GM12874 (cell line): ENCODE measurements around the gene HOMER2.

ENCODE experiments used
- CTCF ChIP-seq: IDR thresholded peaks from 2 replicates; pipeline ENCODE4 v1.5.1; 2011; ENCODE audit warnings: low read depth, mild to moderate bottlenecking, control low read depth, low read length, moderate library complexity; ENCODE audit not compliant: insufficient read depth

The HOMER2 gene

DNA sequence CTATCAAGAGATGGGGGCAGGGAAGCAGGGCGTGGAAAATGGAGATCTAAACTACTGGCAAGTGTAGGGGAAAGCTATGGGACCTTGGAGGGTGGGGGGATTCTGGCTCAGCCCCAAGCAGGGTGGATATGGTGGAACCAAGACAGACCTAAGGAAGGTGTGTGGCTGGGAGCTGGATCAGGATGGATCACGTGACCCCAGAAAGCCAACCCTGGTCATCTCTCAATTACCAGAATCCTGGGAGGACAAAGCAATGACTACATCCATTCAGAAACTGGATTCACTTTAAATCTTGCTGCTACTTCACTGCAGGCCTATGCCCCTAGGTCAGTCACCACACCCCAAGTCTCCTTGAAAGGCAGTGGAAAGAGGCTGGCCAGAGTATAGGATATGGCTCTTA is 74.7 kb downstream of the HOMER2 start:
- no peak for TF ChIP-seq CTCF

GRCh38 chr15:82875411-82876003 is 77.0 kb downstream of the HOMER2 start:
- TF ChIP-seq CTCF: no peak

- no peak for TF ChIP-seq CTCF
Observed at GRCh38 chr15:82874961-82875360, 77.6 kb downstream of the HOMER2 start.

GRCh38 chr15:82874267-82874666 is 78.3 kb downstream of the HOMER2 start:
- TF ChIP-seq CTCF: no peak

- no peak for TF ChIP-seq CTCF
Observed at GRCh38 chr15:82873000-82873680, 79.4 kb downstream of the HOMER2 start.

GRCh38 chr15:82871832-82872484 is 80.6 kb downstream of the HOMER2 start:
- TF ChIP-seq CTCF: no peak

DNA sequence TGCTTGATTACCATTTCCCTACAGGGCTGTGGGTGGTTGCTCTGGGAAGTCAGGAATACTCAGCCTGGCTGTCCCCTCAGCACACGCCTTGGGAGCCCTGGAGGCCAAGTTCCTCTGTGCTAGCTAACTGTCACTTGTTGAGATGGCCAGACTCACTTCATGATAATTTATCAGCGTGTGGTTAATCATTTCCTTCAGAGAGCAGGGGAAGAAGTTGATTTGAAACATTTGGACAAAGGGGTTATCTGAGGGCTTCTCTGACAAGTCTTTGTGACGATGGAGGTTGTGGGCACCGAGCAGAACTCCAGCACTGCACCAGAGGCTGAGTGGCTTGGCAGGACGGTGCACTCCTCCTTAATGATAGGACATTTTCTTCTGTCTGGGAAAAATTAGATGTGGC is 81.2 kb downstream of the HOMER2 start:
- TF ChIP-seq CTCF: no peak
